PC-9 (cell line): ENCODE measurements around the gene YIPF1. TPM values are rescaled to one million over a fixed set of nuclear protein-coding genes. Genes with fewer than 3 reads are reported as not detected.

Experiments used
- BruUV-seq: library from RNA; stranded (reverse); fragments of 400-500 nt; replicated peaks from 2 replicates; lab custom pipeline; 2021; lab: Mats Ljungman, UMichigan
- CTCF ChIA-PET: fragments of 300-600 bp; sonication (Branson Sonifier 250); formaldehyde crosslinking; loops from one replicate; lab custom pipeline; 2022; ENCODE audit warnings: antibody characterized with exemption; lab: Charles Lee
- POLR2A ChIA-PET: fragments of 300-600 bp; sonication (Branson Sonifier 250); formaldehyde crosslinking; loops from one replicate; lab custom pipeline; 2022; ENCODE audit warnings: antibody characterized with exemption; ENCODE audit not compliant: unreplicated experiment; lab: Charles Lee
- DNase-seq, 2 experiments: peaks; one replicate each; pipeline versions ENCODE4 v3.0.0 to v3.0.0-alpha.2; 2015 to 2022; ENCODE audit warnings: mixed read lengths in 1 of 2
- H2AFZ ChIP-seq: fragments of 200-600 bp; sonication (generic); 2 replicates; pipeline ENCODE4 v1.8.1; 2017; ENCODE audit warnings: antibody characterized with exemption
- H3F3A ChIP-seq: fragments of 200-600 bp; sonication (generic); 2 replicates; pipeline ENCODE4 v1.8.1; 2017; ENCODE audit warnings: antibody characterized with exemption, mild to moderate bottlenecking, low read depth; ENCODE audit not compliant: insufficient read depth
- H3K27ac ChIP-seq: fragments of 200-600 bp; sonication (generic); 2 replicates; pipeline ENCODE4 v1.6.1; 2016; ENCODE audit warnings: mixed run types
- H3K27me3 ChIP-seq: fragments of 200-600 bp; sonication (generic); 2 replicates; pipeline ENCODE4 v1.6.1; 2016; ENCODE audit warnings: low read depth, mixed run types; ENCODE audit not compliant: insufficient read depth
- H3K36me3 ChIP-seq: fragments of 200-600 bp; sonication (generic); 2 replicates; pipeline ENCODE4 v1.6.1; 2016; ENCODE audit warnings: low read depth, mixed run types
- H3K4me1 ChIP-seq: fragments of 200-600 bp; sonication (generic); replicated peaks from 2 replicates; pipeline ENCODE4 v1.6.1; 2016; ENCODE audit warnings: mixed run types; ENCODE audit not compliant: insufficient read depth
- H3K4me2 ChIP-seq: fragments of 200-600 bp; sonication (generic); 2 replicates; pipeline ENCODE4 v1.6.1; 2017; ENCODE audit warnings: mixed run types
- H3K4me3 ChIP-seq: fragments of 200-600 bp; sonication (generic); 2 replicates; pipeline ENCODE4 v1.6.1; 2016; ENCODE audit warnings: mixed run types
- H3K79me2 ChIP-seq: fragments of 200-600 bp; sonication (generic); 2 replicates; pipeline ENCODE4 v1.6.1; 2017; ENCODE audit warnings: low read depth, mixed run types
- H3K9me2 ChIP-seq: fragments of 200-600 bp; sonication (generic); 2 replicates; pipeline ENCODE4 v1.8.1; 2017; ENCODE audit warnings: mild to moderate bottlenecking; ENCODE audit not compliant: insufficient read depth
- H3K9me3 ChIP-seq: fragments of 200-600 bp; sonication (generic); 2 replicates; pipeline ENCODE4 v1.8.1; 2016; ENCODE audit warnings: low read depth; ENCODE audit not compliant: insufficient read depth
- H4K20me1 ChIP-seq: fragments of 200-600 bp; sonication (generic); 2 replicates; pipeline ENCODE4 v1.8.1; 2017; ENCODE audit not compliant: insufficient read depth
- EZH2 ChIP-seq: fragments of 200-600 bp; sonication (generic); IDR thresholded peaks from 2 replicates; pipeline ENCODE4 v1.8.0; 2017; ENCODE audit warnings: antibody characterized with exemption, low read depth
- intact Hi-C: fragments of 100-400 bp; cut with micrococcal nuclease; formaldehyde crosslinking; loops from one replicate; pipeline ENCODE4 v1.10.0; 2022; ENCODE audit not compliant: unreplicated experiment
- total RNA-seq: library from RNA; stranded (reverse); gene quantifications from 2 replicates; pipeline ENCODE4 v1.2.3, GENCODE V29; 2021
- TF ChIP-seq, protein P1 (sequence below): fragments of 200-600 bp; sonication (generic); conservative IDR thresholded peaks from 2 replicates; pipeline ENCODE4 v1.6.1; 2017; ENCODE audit warnings: mixed run types, antibody characterized with exemption, mild to moderate bottlenecking, moderate library complexity

Gene YIPF1
- total RNA-seq, 1 experiment from 2014 or later: 23.3 TPM

DNA sequence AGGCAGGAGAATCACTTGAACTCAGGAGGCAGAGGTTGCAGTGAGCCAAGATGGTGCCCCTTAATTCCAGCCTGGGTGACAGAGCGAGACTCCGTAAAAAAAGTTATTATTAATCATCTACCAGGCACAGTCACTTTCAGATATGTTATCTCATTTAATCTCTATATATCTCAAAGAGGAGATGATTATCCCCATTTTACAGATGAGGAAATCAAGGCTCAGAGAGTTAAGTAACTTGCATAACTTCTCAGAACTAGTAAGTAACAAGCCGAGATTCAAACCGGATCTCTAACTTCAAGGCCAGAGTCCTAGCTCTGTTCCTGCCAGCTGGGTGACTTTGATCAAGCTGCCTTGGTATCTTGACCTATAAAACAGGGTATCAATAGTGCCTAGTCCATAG lies 21.8 kb upstream of the YIPF1 start:
- Histone ChIP-seq H3K27me3 (no peaks in the 10 kb centered on the region), H2AFZ (no peak overlapping the region), H3K4me2 (no peak overlapping the region), H3F3A (no peaks in the 10 kb centered on the region; the same call in 1 of the 2 replicates), H3K27ac (no peak overlapping the region), H3K4me3 (no peak overlapping the region), H3K9me2 (no peaks in the 10 kb centered on the region), H3K79me2 (no peaks in the 10 kb centered on the region), H3K4me1 (peaks cover 10% of the 10 kb centered on the region), H4K20me1 (no peaks in the 10 kb centered on the region), H3K36me3 (no peaks in the 10 kb centered on the region), H3K9me3 (no peaks in the 10 kb centered on the region)
- no TSS peak for BruUV-seq
- ChIA-PET CTCF (no interaction called here), POLR2A (no interaction called here)
- TF ChIP-seq EZH2: no peak
- TF ChIP-seq, protein P1, sequence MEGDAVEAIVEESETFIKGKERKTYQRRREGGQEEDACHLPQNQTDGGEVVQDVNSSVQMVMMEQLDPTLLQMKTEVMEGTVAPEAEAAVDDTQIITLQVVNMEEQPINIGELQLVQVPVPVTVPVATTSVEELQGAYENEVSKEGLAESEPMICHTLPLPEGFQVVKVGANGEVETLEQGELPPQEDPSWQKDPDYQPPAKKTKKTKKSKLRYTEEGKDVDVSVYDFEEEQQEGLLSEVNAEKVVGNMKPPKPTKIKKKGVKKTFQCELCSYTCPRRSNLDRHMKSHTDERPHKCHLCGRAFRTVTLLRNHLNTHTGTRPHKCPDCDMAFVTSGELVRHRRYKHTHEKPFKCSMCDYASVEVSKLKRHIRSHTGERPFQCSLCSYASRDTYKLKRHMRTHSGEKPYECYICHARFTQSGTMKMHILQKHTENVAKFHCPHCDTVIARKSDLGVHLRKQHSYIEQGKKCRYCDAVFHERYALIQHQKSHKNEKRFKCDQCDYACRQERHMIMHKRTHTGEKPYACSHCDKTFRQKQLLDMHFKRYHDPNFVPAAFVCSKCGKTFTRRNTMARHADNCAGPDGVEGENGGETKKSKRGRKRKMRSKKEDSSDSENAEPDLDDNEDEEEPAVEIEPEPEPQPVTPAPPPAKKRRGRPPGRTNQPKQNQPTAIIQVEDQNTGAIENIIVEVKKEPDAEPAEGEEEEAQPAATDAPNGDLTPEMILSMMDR: no peak
- no peak for DNase-seq
- intact Hi-C loops: no loop called here

- DNase-seq: peak in 1 of 2 experiments; percentile 63
- intact Hi-C loops: no loop called here
- no peaks in the 10 kb centered on the region for H3K9me3 ChIP-seq
- 0 out of 2 replicates have a peak overlapping the region, but pooled peaks have one; percentile 27 for H3K27ac ChIP-seq
- H3K79me2 ChIP-seq: no peaks in the 10 kb centered on the region
- no peaks in the 10 kb centered on the region for H4K20me1 ChIP-seq
- H3K9me2 ChIP-seq: no peaks in the 10 kb centered on the region
- no peaks in the 10 kb centered on the region for H3K36me3 ChIP-seq
- CTCF ChIA-PET: interaction anchor here (0.6 kb wide), 1 partner anchor 678 kb away, joined by 3 read pairs; no protein-coding TSS in a partner anchor
- POLR2A ChIA-PET: interaction anchor here (0.5 kb wide), 1 partner anchor 808 kb away, joined by 6 read pairs; no protein-coding TSS in a partner anchor
- BruUV-seq: no TSS peak
- no peak overlapping the region for H2AFZ ChIP-seq
- TF ChIP-seq, protein P1: no peak
- TF ChIP-seq EZH2: no peak
- no peaks in the 10 kb centered on the region for H3K27me3 ChIP-seq
- H3F3A ChIP-seq: no peaks in the 10 kb centered on the region; the same call in 1 of the 2 replicates
- no peak overlapping the region; the same call in 1 of the 2 replicates for H3K4me2 ChIP-seq
- peaks cover 10% of the 10 kb centered on the region for H3K4me1 ChIP-seq
- H3K4me3 ChIP-seq: no peak overlapping the region
These were observed 20.3 kb upstream of the YIPF1 start for GRCh38 chr1:53909946-53910345.

- no peaks in the 10 kb centered on the region for H3K9me3 ChIP-seq
- no peaks in the 10 kb centered on the region for H3K36me3 ChIP-seq
- intact Hi-C loops: no loop called here
- TF ChIP-seq, protein P1: no peak
- TF ChIP-seq EZH2: no peak
- H3K4me2 ChIP-seq: no peak overlapping the region
- ChIA-PET POLR2A (no interaction called here), CTCF (no interaction called here)
- no peaks in the 10 kb centered on the region for H3K79me2 ChIP-seq
- no peak overlapping the region for H3K4me3 ChIP-seq
- H3F3A ChIP-seq: no peaks in the 10 kb centered on the region; the same call in 1 of the 2 replicates
- no peak for DNase-seq
- H3K9me2 ChIP-seq: no peaks in the 10 kb centered on the region
- no TSS peak for BruUV-seq
- no peaks in the 10 kb centered on the region for H4K20me1 ChIP-seq
- no peak overlapping the region for H2AFZ ChIP-seq
- peaks cover 10% of the 10 kb centered on the region for H3K4me1 ChIP-seq
- H3K27me3 ChIP-seq: no peaks in the 10 kb centered on the region
- H3K27ac ChIP-seq: no peak overlapping the region
These were observed 16.5 kb upstream of the YIPF1 start for GRCh38 chr1:53906121-53906520.
